HG03432 (cell line): ENCODE measurements around the gene LRRIQ1.
"Not testable (repeated sequence)": the region's sequence is repeated elsewhere in the genome, so short reads cannot be mapped to it uniquely, and the experiment has no call there.

Experiments used
- ATAC-seq: cut with Tn5 transposase; IDR thresholded peaks from one replicate; pipeline ENCODE4 v1.9.1; 2021; ENCODE audit warnings: mild to moderate bottlenecking, moderate library complexity; ENCODE audit not compliant: unreplicated experiment

LRRIQ1 gene, protein sequence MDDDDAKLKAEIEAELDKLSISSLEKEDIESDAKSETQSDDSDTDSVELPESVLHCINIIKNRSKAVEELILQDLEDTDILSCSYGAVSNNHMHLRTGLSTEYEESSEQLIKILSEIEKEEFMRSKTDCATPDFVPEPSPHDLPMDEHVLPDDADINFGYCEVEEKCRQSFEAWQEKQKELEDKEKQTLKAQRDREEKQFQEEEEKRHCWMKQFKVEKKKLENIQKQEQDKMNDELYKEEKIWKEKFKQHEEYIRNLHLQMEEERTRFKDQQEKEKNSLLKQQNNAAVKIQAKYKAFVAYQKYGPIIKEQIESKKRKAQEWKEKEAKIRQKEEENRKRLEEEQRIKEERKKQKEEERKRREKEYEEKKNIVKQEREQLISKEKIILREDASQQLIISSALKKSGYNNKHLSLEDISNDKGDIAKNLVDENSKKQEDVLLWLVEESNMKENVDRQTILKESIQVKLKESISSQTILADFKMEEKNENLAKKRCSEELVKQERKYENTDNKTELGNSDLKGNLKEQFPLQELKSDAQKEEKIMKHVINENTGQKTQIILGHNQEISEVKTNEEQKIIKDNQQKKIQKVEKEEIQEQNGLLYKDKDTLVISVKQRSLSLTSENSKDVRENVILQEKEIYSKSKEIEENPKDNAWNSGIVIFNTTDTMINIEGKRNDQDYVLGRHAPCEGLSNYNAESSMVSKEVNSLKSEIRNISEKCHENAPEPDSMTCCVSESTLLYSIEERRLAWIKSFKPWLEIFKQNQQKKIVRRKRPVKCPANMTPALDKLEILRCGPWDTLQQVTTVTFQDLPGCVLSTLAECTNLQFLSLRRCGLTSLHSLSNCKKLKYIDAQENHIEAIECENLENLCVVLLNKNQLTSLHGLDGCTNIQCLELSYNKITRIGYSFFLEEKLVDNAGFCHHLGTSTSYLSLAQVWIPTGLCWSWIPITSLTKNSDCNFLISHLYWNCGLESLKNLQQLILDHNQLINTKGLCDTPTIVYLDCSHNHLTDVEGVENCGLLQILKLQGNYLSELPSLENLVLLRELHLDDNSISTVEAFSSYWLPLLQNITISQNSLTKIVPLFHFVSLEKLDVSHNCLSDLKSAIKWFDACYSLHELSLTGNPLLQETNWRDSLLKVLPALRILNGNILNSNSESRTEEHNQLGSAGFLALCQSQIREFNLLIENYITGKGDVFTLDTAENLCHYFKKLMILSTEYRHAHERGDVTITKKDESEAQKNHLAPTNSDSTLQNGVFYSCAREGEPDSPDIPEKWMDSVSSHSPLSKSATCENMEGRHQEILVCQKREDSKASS (N-terminal part only)

DNA sequence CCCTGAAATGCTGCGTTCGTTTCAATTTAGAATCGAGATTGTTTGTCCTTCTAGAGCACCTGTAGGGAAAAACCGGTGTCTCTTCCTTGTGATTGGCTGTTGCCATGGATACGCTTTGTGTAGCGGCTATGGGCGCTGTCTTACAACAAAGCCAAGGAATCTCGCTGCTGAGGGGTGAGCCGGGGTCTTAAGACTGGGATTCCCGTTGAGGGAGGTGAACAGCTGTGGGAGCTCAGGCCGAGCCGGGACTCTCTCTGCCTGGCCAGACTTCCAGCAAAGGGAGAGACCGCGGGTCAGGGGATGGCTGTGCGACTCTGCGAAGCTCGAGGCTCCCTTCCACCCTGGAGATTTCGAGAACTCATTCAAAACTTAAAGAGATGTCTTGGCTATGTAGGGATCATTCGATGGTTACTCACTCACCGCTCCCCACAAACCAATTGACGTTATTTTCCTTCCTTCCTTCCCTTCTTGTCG lies at the start of gene LRRIQ1, which contains the start of gene TSPAN19:
Gene LRRIQ1 (plus strand): TSS at position 118 of the 474 bp plus-strand sequence. CDS start 1,826 bp downstream, outside the sequence.
Gene TSPAN19 (minus strand): TSS at position 44 of the 474 bp plus-strand sequence. CDS start 6,331 bp downstream, outside the sequence.
- peak; percentile 100 for ATAC-seq

DNA sequence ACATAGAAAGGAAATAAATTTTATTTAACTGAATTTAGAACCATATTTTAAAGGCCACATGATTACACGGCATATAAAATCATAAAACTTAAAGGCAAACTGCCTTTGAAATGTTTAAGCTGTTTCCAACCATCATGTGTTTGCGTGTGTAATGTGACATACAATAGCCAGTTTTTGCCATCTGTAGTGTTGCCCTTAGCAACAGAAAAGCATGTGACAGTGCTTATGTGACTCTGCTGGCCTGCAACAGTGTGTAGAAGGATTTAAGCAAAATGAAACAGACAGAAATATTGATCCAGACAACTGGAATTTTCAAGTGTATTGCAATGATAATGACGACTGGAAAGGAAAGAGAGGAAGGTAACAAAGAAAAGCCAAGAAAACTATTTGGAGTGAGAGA lies 49.6 kb upstream of the LRRIQ1 start:
- no peak for ATAC-seq

DNA sequence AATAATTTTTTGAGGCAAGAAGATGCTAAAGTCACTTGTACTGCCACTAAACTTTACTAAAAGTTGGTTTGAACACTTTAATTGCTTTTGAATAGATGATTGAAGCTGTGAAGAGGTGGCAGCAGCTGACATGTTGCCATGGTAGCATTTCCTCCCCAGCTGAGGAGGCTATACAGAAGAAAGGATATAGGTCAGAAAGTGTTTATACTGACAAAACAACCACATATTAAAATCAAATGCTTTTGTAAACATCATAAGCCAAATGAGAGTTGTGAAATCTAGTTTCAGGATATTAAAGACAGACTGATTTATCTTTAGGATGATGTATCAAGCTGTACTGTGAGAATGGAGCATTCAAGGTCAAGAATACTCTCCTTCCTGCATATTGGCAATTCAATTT lies 41.7 kb upstream of the LRRIQ1 start:
- ATAC-seq = no peak

DNA sequence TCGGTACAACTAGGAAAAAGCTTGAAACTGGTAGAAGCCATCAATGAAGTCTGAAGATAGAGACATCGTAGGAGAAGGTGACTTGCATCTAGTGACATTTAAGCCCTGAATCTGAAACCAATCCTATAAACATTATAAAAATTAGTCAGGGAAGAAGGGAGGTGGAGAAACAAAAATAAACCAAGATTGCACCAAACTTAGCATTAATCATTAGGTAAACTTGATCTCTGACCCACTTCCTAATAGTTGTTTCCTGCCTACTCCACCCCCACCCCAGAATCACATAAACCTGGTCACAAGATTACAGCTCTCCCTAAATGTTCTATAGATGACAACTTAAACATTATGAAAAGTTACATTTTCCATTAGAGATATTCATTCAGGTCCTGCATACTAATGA lies 40.5 kb upstream of the LRRIQ1 start:
- no peak for ATAC-seq

DNA sequence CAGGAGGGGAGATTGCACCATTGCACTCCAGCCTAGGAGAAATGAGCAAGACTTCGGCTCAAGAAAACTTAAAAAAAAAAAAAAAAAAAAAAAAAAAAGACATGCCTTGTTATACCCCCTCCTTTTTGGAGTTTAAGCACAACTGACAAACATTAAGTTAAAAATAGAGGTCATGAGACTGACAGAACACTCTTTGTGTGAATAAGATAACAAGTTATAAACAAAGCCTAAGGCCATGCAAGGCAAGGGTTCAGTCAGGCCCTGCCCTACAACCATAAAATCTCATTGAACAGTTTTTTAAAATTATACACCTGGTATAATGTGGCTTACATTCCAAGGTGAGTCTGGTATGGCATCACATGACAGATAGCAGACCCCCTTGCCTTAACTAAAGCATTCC lies 39.4 kb upstream of the LRRIQ1 start:
- no peak for ATAC-seq

DNA sequence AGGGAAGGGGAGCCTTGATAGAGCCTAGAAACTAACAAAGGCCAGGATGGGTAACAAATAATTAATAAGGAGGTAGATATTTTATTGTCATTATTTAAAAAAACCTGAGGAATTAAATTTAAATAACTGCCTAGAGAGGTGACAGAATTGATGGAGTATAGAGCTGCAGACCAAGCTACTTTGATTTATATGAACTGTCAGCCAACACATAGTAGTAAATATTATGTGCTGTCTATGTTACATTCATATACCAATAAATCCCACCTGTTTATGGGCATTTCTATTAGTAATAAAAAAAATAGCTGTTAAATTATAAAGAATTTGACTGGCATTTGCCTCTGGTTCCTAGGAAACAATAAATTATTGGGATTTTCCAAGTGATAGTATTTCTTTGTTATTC lies 37.8 kb upstream of the LRRIQ1 start:
- ATAC-seq = no peak

DNA sequence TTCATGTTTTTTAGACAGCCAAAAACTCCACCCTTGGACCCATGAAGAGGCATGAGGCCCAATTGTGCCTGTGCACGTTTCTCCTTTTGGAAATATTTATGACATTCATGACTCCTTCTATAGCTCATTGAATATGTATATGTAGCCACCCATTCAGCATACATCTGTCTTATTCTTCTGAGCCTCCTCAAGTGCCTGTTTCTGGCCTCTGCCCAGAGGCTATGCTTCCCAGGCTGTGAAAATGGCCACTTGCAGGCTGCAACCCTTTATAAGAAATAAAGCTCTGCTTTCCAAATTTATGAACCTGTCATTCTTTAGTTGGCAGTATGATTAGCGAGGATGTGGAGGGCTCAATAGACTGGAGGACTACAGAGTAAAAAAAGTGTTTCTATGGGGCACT lies 35.4 kb upstream of the LRRIQ1 start:
- ATAC-seq = no peak

DNA sequence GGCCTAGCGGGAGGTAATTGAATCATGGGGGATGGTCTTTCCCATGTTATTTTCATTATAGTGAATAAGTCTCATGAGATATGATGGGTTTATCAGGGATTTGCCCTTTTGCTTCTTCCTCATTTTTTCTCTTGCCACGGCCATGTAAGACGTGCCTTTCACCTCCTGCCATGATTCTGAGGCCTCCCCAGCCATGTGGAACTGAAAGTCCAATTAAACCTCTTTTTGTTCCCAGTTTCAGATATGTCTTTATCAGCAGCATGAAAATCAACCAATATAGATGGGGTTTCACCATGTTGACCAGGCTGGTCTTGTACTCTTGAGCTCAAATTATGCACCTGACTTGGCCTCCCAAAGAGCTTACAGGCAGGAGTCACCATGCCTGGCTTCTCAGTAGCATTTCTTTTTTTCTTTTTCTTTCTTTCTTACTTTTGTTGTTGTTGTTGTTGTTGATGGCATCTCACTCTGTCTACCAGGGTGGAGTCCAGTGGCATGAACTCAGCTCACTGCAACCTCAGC lies 33.3 kb upstream of the LRRIQ1 start:
- peak; percentile 56 for ATAC-seq

DNA sequence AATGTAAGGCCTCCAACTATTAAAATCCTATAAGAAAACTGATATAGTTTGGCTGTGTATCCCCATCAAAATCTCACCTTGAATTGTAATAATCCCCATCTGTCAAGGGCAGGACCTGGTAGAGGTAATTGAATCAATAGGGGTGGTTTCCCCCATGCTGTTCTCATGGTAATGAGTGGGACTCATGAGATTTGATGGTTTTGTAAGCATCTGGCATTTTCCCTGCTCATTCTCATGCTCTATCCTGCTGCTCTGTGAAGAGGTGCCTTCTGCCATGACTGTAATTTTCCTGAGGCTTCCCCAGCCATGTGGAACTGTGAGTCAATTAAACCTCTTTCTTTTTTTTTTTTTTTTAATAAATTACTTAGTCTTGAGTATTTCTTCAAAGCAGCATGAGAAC lies 31.9 kb upstream of the LRRIQ1 start:
- ATAC-seq = no peak

DNA sequence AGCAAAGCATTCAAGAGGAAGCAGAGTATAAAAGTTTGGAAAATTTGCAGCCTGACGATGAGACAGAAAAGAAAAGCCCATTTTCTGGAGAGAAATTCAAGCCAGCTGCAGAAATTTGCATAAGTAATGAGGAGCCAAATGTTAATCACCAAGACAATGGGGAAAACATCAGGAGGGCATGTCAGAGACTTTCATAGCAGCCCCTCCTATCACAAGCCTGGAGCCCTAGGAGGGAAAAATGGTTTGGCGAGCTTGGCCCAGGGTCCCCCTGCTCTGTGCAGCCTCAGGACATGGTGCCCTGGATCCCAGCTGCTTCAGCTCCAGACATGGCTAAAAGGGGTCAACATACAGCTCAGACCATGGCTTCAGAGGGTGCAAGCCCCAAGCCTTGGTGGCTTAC lies 31.1 kb upstream of the LRRIQ1 start:
- not testable (repeated sequence) for ATAC-seq

DNA sequence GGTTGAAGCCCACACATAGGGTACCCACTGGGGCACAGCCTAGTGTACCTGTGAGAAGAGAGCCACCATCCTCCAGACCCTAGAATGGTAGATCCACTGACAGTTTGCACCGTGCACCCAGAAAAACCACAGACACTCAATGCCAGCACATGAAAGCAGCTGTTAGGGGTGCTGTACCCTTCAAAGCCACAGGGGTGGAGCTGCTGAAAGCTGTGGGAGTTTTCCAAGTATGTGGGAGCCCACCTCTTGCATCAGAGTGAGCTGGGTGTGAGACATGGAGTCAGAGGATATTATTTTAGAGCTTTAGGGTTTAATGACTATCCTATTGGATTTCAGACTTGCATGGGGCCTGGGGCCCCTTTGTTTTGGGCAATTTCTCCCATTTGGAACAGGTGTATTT lies 30.5 kb upstream of the LRRIQ1 start:
- ATAC-seq = no peak

DNA sequence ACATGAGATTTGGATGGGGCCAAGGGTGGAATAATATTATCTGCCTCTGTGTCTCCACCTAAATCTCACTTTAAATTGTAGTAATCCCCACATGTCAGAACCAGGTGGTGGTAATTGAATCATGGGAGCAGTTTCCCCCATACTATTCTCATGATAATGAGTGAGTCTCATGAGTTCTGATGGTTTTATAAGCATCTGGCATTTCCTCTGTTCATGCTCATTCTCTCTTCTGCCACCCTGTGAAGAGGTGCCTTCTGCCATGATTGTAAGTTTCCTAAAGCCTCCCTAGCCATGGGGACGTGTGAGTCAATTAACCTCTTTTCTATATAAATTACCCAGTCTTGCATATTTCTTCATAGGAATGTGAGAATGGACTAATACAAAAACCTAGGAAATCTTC lies 29.9 kb upstream of the LRRIQ1 start:
- no peak for ATAC-seq

DNA sequence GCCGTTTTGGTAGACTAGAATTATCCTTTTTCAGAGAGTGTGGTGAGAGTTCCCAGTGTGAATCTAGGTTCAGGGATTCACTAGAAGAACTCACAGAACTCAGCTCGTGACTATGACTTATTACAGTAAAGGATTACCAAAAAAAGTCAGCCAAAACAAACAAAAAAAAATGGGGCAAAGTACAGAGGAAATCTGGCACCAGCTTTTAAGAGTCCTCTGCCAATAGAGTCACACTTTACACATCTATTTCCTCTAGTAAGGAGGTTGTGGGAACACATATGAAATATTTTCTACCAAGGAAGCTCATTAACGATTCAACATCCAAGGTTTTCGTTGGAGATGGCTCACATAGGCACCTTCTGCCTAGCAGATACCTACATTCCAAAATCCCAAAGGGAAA lies 28.3 kb upstream of the LRRIQ1 start:
- ATAC-seq = no peak

DNA sequence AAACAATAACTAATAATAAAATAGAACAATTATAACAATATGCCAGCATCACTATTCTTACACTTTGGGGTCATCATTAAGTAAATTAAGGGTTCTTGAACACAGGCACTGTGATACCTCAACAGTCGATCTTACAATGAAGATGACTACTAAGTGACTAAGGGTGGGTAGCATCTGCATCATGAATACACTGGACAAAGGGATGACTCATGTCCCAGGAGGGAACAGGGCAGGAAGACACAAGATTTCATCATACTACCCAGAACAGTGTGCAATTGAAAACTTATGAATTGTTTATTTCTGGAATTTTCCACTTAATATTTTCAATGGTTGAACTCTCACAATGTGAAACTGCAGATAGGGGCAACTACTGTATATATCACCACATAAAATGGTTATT lies 19.7 kb upstream of the LRRIQ1 start:
- ATAC-seq = no peak

DNA sequence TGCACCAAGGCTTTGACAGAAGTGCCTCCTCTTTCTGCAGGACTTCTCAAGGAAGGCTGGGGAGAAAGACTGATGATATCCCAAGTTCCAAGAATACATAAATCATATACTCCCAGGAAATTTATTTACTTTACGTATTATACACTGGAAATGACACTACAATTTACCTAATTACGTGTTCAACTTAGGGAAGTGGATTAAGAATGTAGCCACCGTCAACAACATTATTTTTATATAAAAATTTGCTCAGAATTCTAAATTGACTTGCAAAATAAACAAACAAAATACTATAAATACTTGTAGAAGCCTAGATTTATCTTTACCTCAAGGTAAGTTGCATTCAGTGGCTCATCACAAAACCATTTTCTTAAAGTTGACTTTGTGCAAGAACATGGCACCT lies 19.0 kb upstream of the LRRIQ1 start:
- ATAC-seq = no peak

DNA sequence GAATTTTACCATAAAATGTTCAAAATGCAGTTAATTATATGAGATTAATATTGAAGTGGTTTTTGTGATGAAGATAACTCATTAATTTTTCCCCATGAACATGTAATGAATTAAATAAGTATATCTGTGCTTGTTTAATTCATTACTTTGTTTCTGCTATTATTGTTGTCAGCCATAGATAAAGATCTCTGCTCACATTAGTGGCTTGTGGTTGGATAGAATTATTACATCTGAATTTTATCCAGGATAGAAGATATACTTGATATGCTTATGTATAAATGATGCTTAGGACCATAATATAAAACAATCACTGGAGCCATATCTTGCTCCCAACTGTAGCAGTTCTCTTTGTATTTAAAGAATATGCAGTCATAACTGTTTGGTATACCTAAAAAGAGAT lies 18.5 kb upstream of the LRRIQ1 start:
- no peak for ATAC-seq

DNA sequence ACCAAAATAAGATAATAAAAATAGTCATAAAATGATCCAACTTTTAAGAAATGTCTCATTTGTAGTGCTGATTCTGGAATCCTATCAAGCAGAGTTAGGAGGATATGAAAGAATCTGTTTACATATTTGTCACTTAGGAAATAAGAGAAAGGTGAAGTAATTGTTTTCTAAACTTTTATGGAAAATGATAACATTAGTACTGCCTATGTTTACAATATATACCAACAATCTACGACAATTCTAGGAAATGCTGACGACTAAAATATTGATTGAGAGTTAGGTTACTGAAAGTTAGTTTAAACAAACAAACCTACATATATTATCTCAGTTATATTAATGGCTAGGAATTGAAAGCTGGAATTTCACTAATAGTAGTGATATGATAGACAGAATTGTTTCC lies 18.1 kb upstream of the LRRIQ1 start:
- ATAC-seq = no peak

DNA sequence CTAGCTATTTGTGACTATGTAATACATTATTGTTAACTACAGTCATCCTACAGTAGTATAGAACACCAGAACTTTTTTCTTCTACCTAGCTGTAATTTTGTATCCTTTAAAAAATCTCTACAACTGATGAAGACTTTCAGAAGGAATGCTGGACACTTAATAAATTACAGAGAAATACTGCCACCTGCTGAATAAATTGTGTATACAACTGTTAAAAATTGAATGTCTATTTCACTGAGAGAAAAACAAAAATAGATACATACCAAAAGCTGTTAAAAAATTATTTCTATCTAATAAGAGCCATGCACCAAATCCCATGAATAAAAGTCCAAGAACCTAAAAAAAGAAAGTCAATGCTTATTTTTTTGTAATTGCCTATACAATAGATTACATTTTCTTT lies 6.7 kb upstream of the LRRIQ1 start:
- peak; percentile 52 for ATAC-seq

DNA sequence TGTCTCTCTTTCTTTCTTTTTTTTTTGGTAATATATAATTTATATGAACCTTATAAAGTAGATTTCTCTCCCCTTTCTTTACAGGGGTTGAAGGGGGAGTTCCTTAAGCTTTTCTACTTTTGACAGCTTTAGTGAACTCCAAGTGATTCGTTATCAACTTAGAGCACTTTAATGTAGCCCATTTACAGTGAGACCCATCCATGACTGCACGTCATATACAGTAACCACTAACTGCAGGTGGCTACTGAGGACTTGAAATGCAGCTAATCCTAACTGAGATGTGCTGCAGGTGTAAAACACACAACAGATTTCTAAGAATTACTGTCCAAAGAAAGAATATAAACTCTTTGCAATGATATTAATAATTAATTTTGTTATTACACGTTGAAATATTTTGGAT lies 582 bp downstream of the LRRIQ1 start:
- no peak for ATAC-seq

DNA sequence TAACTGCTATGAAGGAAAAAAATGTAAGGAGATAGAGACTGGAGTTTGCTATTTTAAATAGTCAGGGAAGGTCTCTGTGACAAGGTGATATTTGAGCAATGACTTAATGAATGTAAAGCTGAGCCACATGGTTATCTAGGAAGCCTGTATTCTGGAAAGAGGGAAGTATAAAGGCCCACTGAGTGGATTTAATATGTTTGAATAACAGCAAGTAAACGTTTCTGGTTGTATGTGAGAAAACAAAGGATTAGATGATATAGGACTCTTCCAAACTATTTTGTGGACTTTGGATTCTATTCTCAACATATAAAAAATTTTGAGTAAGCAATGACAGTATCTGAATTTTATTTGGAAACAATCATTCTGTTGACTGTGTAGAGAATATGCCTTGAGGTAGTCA lies 5.2 kb downstream of the LRRIQ1 start:
- ATAC-seq = no peak

DNA sequence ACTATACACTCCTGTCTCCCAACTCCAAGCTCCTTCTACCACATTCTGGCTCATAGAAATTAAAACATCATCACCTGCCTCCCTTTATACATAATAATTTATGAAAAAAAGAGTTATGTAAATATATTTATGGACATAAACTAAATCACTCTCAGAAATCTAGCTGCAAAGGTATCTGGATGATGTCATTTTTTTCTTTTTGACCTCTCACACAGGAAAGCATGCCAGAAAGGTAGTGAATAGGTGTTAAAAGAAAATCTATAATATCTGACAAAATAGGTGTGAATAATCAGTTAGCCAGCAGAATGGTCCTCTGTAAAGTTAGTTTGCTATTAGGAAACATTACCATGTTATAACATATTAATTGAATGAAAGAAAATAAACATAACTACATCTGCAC lies 7.7 kb downstream of the LRRIQ1 start:
- ATAC-seq = no peak
